ENCODE data around the gene MSI2.

The MSI2 gene

GRCh38 chr17:57684711-57685498, 428.6 kb downstream of the MSI2 start:
- H3K4me3 ChIP-seq (ENCODE audit: low read depth, low read length), result no peak overlapping the region

- H3K4me3 ChIP-seq (ENCODE audit: low read depth, low read length), result no peak overlapping the region
Observed at GRCh38 chr17:57685499-57686132, 429.3 kb downstream of the MSI2 start.

GRCh38 chr17:57687642-57688041, 431.3 kb downstream of the MSI2 start:
- no peak overlapping the region for H3K4me3 ChIP-seq (ENCODE audit: low read depth, low read length)

- no peak overlapping the region for H3K4me3 ChIP-seq (ENCODE audit: low read depth, low read length)
Observed at GRCh38 chr17:57689254-57689653, 432.9 kb downstream of the MSI2 start.

GRCh38 chr17:57691939-57692338, 435.6 kb downstream of the MSI2 start:
- H3K4me3 ChIP-seq (ENCODE audit: low read depth, low read length), result no peak overlapping the region

GRCh38 chr17:57692770-57693169, 436.4 kb downstream of the MSI2 start:
- H3K4me3 ChIP-seq (ENCODE audit: low read depth, low read length), result no peak overlapping the region

GRCh38 chr17:57694051-57694450, 437.7 kb downstream of the MSI2 start:
- H3K4me3 ChIP-seq (ENCODE audit: low read depth, low read length), result no peak overlapping the region

GRCh38 chr17:57696050-57696449, 439.7 kb downstream of the MSI2 start:
- H3K4me3 ChIP-seq (ENCODE audit: low read depth, low read length), result no peak overlapping the region

- no peak overlapping the region for H3K4me3 ChIP-seq (ENCODE audit: low read depth, low read length)
Observed at GRCh38 chr17:57697197-57697596, 440.9 kb downstream of the MSI2 start.

GRCh38 chr17:57697891-57698711, 441.8 kb downstream of the MSI2 start:
- no peak overlapping the region for H3K4me3 ChIP-seq (ENCODE audit: low read depth, low read length)

GRCh38 chr17:57699751-57700219, 443.5 kb downstream of the MSI2 start:
- no peak overlapping the region for H3K4me3 ChIP-seq (ENCODE audit: low read depth, low read length)

- no peak overlapping the region for H3K4me3 ChIP-seq (ENCODE audit: low read depth, low read length)
Observed at GRCh38 chr17:57701124-57701523, 444.8 kb downstream of the MSI2 start.

- no peak overlapping the region for H3K4me3 ChIP-seq (ENCODE audit: low read depth, low read length)
Observed at GRCh38 chr17:57703273-57703672, 446.9 kb downstream of the MSI2 start.

GRCh38 chr17:57704448-57704847, 448.1 kb downstream of the MSI2 start:
- H3K4me3 ChIP-seq (ENCODE audit: low read depth, low read length), result no peak overlapping the region

GRCh38 chr17:57705921-57706695, 449.8 kb downstream of the MSI2 start:
- no peak overlapping the region for H3K4me3 ChIP-seq (ENCODE audit: low read depth, low read length)

- no peak overlapping the region for H3K4me3 ChIP-seq (ENCODE audit: low read depth, low read length)
Observed at GRCh38 chr17:57706761-57707160, 450.4 kb downstream of the MSI2 start.

- H3K4me3 ChIP-seq (ENCODE audit: low read depth, low read length), result no peak overlapping the region
Observed at GRCh38 chr17:57707892-57708291, 451.6 kb downstream of the MSI2 start.

GRCh38 chr17:57708410-57708809, 452.1 kb downstream of the MSI2 start:
- no peak overlapping the region for H3K4me3 ChIP-seq (ENCODE audit: low read depth, low read length)

GRCh38 chr17:57713140-57713539, 456.8 kb downstream of the MSI2 start:
- H3K4me3 ChIP-seq (ENCODE audit: low read depth, low read length), result no peak overlapping the region

GRCh38 chr17:57714665-57715180, 458.4 kb downstream of the MSI2 start:
- no peak overlapping the region for H3K4me3 ChIP-seq (ENCODE audit: low read depth, low read length)

GRCh38 chr17:57715981-57716380, 459.7 kb downstream of the MSI2 start:
- H3K4me3 ChIP-seq (ENCODE audit: low read depth, low read length), result no peak overlapping the region
